PC-3 (cell line): ENCODE measurements around the gene C2orf80. TPM values are rescaled to one million over a fixed set of nuclear protein-coding genes. Genes with fewer than 3 reads are reported as not detected.

Experiments used
- ATAC-seq: fragments of 200-7000 bp; cut with Tn5 transposase; 2 replicates; pipeline ENCODE4 v1.9.1; 2020; ENCODE audit warnings: mild to moderate bottlenecking, moderate library complexity
- BruUV-seq: library from RNA; stranded (reverse); fragments of 400-500 nt; replicated peaks from 2 replicates; lab custom pipeline; 2021; lab: Mats Ljungman, UMichigan
- CTCF ChIA-PET: fragments of 300-600 bp; sonication (Branson Sonifier 250); formaldehyde crosslinking; loops from one replicate; lab custom pipeline; 2022; ENCODE audit warnings: antibody characterized with exemption; lab: Charles Lee
- POLR2A ChIA-PET: fragments of 300-600 bp; sonication (Branson Sonifier 250); formaldehyde crosslinking; loops from one replicate; lab custom pipeline; 2022; ENCODE audit warnings: antibody characterized with exemption; ENCODE audit not compliant: unreplicated experiment; lab: Charles Lee
- DNase-seq: peaks from one replicate; pipeline ENCODE4 v3.0.0-alpha.2; 2015
- H2AFZ ChIP-seq: fragments of 300-600 bp; sonication (generic); 2 replicates; pipeline ENCODE4 v1.6.0; 2016; ENCODE audit warnings: antibody characterized with exemption, low read length
- H3F3A ChIP-seq: fragments of 300-600 bp; sonication (generic); one replicate; pipeline ENCODE4 v1.6.0; 2017; ENCODE audit warnings: antibody characterized with exemption, low read length, control low read depth, mild to moderate bottlenecking; ENCODE audit not compliant: unreplicated experiment
- H3K27ac ChIP-seq: fragments of 300-600 bp; sonication (generic); 2 replicates; pipeline ENCODE4 v1.5.1; 2016; ENCODE audit warnings: mild to moderate bottlenecking, low read length
- H3K27me3 ChIP-seq: fragments of 300-600 bp; sonication (generic); 2 replicates; pipeline ENCODE4 v1.6.1; 2016; ENCODE audit warnings: low read length, mixed read lengths
- H3K36me3 ChIP-seq: fragments of 300-600 bp; sonication (generic); 2 replicates; pipeline ENCODE4 v1.6.1; 2016; ENCODE audit warnings: low read depth, mixed run types, low read length, mixed read lengths
- H3K4me1 ChIP-seq: fragments of 300-600 bp; sonication (generic); 2 replicates; pipeline ENCODE4 v1.5.1; 2016; ENCODE audit warnings: low read length; ENCODE audit not compliant: insufficient read depth
- H3K4me2 ChIP-seq: fragments of 300-600 bp; sonication (generic); 2 replicates; pipeline ENCODE4 v1.6.0; 2016; ENCODE audit warnings: low read length
- H3K4me3 ChIP-seq: fragments of 300-600 bp; sonication (generic); 2 replicates; pipeline ENCODE4 v1.5.1; 2016; ENCODE audit warnings: mild to moderate bottlenecking, low read length, mixed read lengths
- H3K79me2 ChIP-seq: fragments of 300-600 bp; sonication (generic); 2 replicates; pipeline ENCODE4 v1.6.1; 2017; ENCODE audit warnings: low read length, mixed read lengths
- H3K9ac ChIP-seq: fragments of 300-600 bp; sonication (generic); 2 replicates; pipeline ENCODE4 v1.6.0; 2016; ENCODE audit warnings: mild to moderate bottlenecking, low read length
- H3K9me2 ChIP-seq: fragments of 300-600 bp; sonication (generic); replicated peaks from 2 replicates; pipeline ENCODE4 v1.6.1; 2016; ENCODE audit warnings: mixed run types, low read length, mixed read lengths
- H3K9me3 ChIP-seq: fragments of 300-600 bp; sonication (generic); 2 replicates; pipeline ENCODE4 v1.6.1; 2016; ENCODE audit warnings: low read length, mixed read lengths
- H4K20me1 ChIP-seq: fragments of 300-600 bp; sonication (generic); 2 replicates; pipeline ENCODE4 v1.6.1; 2016; ENCODE audit warnings: low read length, mixed read lengths
- CTCF ChIP-seq: fragments of 300-600 bp; sonication (generic); conservative IDR thresholded peaks from 2 replicates; pipeline ENCODE4 v1.5.1; 2017; ENCODE audit warnings: antibody characterized with exemption, low read depth, mild to moderate bottlenecking, low read length
- EZH2 ChIP-seq: fragments of 300-600 bp; sonication (generic); IDR thresholded peaks from one replicate; pipeline ENCODE4 v1.6.1; 2017; ENCODE audit warnings: antibody characterized with exemption, mild to moderate bottlenecking, low read length; ENCODE audit not compliant: unreplicated experiment
- EZH2phosphoT487 ChIP-seq: fragments of 300-600 bp; sonication (generic); IDR thresholded peaks from 2 replicates; pipeline ENCODE4 v1.6.1; 2018; ENCODE audit warnings: mild to moderate bottlenecking, antibody characterized with exemption, low read length, borderline replicate concordance
- intact Hi-C: fragments of 100-400 bp; cut with micrococcal nuclease; formaldehyde crosslinking; loops from 2 replicates; pipeline ENCODE4 v1.9.0; 2023
- total RNA-seq: library from RNA; depleted of rRNA; stranded (reverse); fragments of >200 nt; gene quantifications from 2 replicates; pipeline ENCODE4 v1.2.3, GENCODE V29; 2014

C2orf80 gene
- total RNA-seq, 1 experiment from 2014 or later, result not detected

- ATAC-seq, result no peak
Observed at GRCh38 chr2:208189069-208189809, 591 bp downstream of the C2orf80 start.

DNA sequence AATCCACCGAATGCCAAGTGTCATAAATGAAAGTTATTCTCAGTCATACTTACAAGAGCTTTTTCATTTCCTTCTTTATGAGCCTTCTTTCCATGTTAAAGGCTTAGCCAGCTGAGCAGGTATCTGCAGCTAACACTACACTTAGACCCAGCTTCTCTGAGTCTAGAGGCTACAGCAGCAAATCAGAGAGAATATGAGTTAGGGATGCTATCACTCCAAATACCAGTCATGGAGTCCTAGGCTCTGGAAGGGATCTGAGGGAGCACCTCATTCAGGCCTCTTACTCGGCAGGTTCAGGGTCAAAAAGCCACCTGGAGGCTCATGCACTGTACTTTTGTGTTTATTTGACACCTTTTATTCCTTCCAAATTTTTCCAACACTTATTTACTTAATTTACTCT, 2.9 kb downstream of the C2orf80 start:
- intact Hi-C loops, result no loop called here
- no peak overlapping the region for H2AFZ ChIP-seq
- ChIA-PET POLR2A (no interaction called here), CTCF (no interaction called here)
- H3K9ac ChIP-seq, result no peak overlapping the region
- H3K27ac ChIP-seq, result no peak overlapping the region
- DNase-seq (no peak), ATAC-seq (no peak)
- H3K9me3 ChIP-seq, result no peaks in the 10 kb centered on the region
- no peak overlapping the region for H3K4me3 ChIP-seq
- H3K4me1 ChIP-seq, result no peaks in the 10 kb centered on the region; the same call in 1 of the 2 replicates
- TF ChIP-seq EZH2phosphoT487 (no peak), CTCF (no peak), EZH2 (no peak)
- H3K4me2 ChIP-seq, result no peak overlapping the region
- no peaks in the 10 kb centered on the region for H3K9me2 ChIP-seq
- no peaks in the 10 kb centered on the region for H3K36me3 ChIP-seq
- BruUV-seq, result no TSS peak
- H4K20me1 ChIP-seq, result no peaks in the 10 kb centered on the region
- H3F3A ChIP-seq, result no peaks in the 10 kb centered on the region
- 0 out of 2 replicates have a peak, but pooled peaks cover 9% of the 10 kb centered on the region for H3K27me3 ChIP-seq
- no peaks in the 10 kb centered on the region for H3K79me2 ChIP-seq

More at GRCh38 chr2:208189069-208189809, 591 bp downstream of the C2orf80 start:
- no peak for DNase-seq
- intact Hi-C loops, result no loop called here
- no peak overlapping the region for H3K4me3 ChIP-seq
- peaks cover 14% of the 10 kb centered on the region for H3K4me1 ChIP-seq
- no peaks in the 10 kb centered on the region for H3K36me3 ChIP-seq
- H3K27ac ChIP-seq, result no peak overlapping the region
- no peaks in the 10 kb centered on the region for H3F3A ChIP-seq
- BruUV-seq, result no TSS peak
- H3K27me3 ChIP-seq, result 0 out of 2 replicates have a peak, but pooled peaks cover 7% of the 10 kb centered on the region
- POLR2A ChIA-PET, result no interaction called here
- CTCF ChIA-PET, result no interaction called here
- H3K9me2 ChIP-seq, result no peaks in the 10 kb centered on the region
- no peak overlapping the region for H2AFZ ChIP-seq
- no peaks in the 10 kb centered on the region for H3K9me3 ChIP-seq
- no peaks in the 10 kb centered on the region for H4K20me1 ChIP-seq
- no peak overlapping the region for H3K9ac ChIP-seq
- H3K4me2 ChIP-seq, result no peak overlapping the region
- no peaks in the 10 kb centered on the region for H3K79me2 ChIP-seq
- TF ChIP-seq EZH2, result no peak
- no peak for TF ChIP-seq EZH2phosphoT487

DNA sequence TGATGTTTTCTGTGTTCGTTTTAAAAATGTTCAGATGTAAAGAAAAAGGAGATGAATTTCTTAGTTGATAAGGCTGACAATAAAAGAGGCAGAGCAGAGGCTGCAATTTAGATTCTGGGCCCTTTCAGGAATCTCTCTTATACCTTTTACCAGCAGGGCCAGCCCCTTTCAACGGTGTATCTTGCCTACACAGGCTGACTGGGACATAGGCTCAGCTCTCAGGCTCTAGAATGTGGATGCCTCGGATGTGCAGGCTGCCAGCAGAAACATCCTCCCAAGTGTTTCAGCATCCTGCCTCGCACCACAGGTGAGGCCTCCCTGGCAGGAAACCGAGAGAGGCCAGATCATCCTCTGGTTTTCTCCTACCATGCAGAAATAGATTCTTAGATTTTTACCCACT, 3.4 kb downstream of the C2orf80 start:
- Histone ChIP-seq H3K9me3 (no peaks in the 10 kb centered on the region), H2AFZ (no peak overlapping the region), H3K9ac (no peak overlapping the region), H3F3A (no peaks in the 10 kb centered on the region), H3K4me1 (no peaks in the 10 kb centered on the region; the same call in 1 of the 2 replicates), H3K4me2 (no peak overlapping the region), H3K27ac (no peak overlapping the region), H4K20me1 (no peaks in the 10 kb centered on the region), H3K79me2 (no peaks in the 10 kb centered on the region), H3K36me3 (no peaks in the 10 kb centered on the region), H3K9me2 (no peaks in the 10 kb centered on the region), H3K27me3 (0 out of 2 replicates have a peak, but pooled peaks cover 9% of the 10 kb centered on the region), H3K4me3 (no peak overlapping the region)
- DNase-seq (no peak), ATAC-seq (no peak)
- CTCF ChIA-PET, result no interaction called here
- BruUV-seq, result no TSS peak
- POLR2A ChIA-PET, result no interaction called here
- intact Hi-C loops, result no loop called here
- TF ChIP-seq EZH2, result no peak
- TF ChIP-seq EZH2phosphoT487, result no peak
- TF ChIP-seq CTCF, result no peak
